Cortex of kidney (tissue), 1 donor: Measurements from ENCODE around the gene DVL2.

ENCODE experiments used
- DNase-seq: peaks from one replicate; lab custom pipeline; 2025; lab: John Stamatoyannopoulos, UW

Gene DVL2

GRCh38 chr17:7219229-7219811 lies 15.0 kb downstream of the DVL2 start:
- no peak for DNase-seq

- no peak for DNase-seq
Measured at GRCh38 chr17:7218758-7219157, 15.6 kb downstream of the DVL2 start.

- no peak for DNase-seq
Measured at GRCh38 chr17:7218166-7218565, 16.2 kb downstream of the DVL2 start.

- no peak for DNase-seq
Measured at GRCh38 chr17:7217113-7217987, 17.0 kb downstream of the DVL2 start.

- no peak for DNase-seq
Measured at GRCh38 chr17:7216242-7217112, 17.8 kb downstream of the DVL2 start.

- no peak for DNase-seq
Measured at GRCh38 chr17:7215652-7216180, 18.6 kb downstream of the DVL2 start.

- DNase-seq, result no peak
Measured at GRCh38 chr17:7215136-7215638, 19.1 kb downstream of the DVL2 start.

GRCh38 chr17:7214300-7215135 lies 19.8 kb downstream of the DVL2 start:
- DNase-seq, result no peak

GRCh38 chr17:7213895-7214299 lies 20.4 kb downstream of the DVL2 start:
- DNase-seq, result no peak

- DNase-seq, result no peak
Measured at GRCh38 chr17:7211491-7212273, 22.6 kb downstream of the DVL2 start.

GRCh38 chr17:7208754-7209460 lies 25.4 kb downstream of the DVL2 start:
- DNase-seq, result no peak

- no peak for DNase-seq
Measured at GRCh38 chr17:7208027-7208571, 26.2 kb downstream of the DVL2 start.

GRCh38 chr17:7207120-7208001 lies 27.0 kb downstream of the DVL2 start:
- DNase-seq, result no peak

GRCh38 chr17:7205561-7205960 lies 28.8 kb downstream of the DVL2 start:
- DNase-seq, result no peak

GRCh38 chr17:7204828-7205461 lies 29.4 kb downstream of the DVL2 start:
- DNase-seq, result no peak

GRCh38 chr17:7204336-7204735 lies 30.0 kb downstream of the DVL2 start:
- DNase-seq, result no peak

- DNase-seq, result no peak
Measured at GRCh38 chr17:7203391-7203790, 30.9 kb downstream of the DVL2 start.
